ENCODE results near the gene CCDC136. TPM values are rescaled to one million over a fixed set of nuclear protein-coding genes. Genes with fewer than 3 reads are reported as not detected.

CCDC136 gene
- total RNA-seq, 1 donor from 2014 or later = 25.3 TPM

DNA sequence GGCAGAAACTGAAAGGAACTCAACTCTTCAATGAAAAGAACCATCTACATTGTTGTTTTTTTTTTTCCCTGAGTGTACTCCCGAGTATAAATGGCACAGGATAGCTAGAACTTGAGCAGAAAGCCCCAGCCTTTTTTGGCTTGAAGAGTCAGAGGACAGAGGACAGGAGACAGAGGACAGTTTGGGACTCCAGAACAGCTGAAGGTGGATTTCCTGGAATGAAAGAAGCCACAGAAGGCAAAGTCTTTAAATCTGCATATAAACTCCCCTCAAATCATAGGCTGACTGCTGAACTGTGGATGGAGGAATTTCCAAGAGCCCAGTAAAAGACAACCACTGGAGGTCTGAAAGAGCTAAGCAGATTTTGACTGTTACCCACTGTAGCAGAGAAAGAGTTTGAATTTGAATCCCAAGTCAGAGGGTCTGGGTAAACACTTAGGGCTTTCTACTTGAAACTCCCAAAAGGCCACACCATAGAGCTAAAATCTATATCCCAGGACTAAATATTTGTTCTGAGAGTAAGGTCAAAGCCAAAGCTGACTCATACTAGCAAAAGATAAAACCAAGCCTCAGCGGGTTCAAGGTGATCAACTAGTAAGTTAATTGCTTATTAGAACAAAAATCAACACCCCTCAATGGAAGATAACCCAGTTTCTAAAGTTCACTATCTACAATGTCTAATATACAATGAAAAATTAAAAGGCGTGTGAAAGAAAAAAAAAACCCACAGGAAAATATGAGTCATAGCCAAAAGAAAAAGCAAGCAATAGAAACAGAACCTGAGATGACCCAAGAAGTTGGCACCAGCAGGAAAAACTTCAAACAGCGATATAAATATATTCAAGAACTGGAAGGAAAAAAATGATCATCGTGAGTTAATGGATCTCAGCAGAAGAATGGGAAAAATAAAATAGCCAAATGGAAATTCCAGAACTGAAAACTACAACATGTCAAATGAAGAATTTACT lies 14.3 kb upstream of the CCDC136 start:
- no peak for DNase-seq (ENCODE audit: low spot score)

DNA sequence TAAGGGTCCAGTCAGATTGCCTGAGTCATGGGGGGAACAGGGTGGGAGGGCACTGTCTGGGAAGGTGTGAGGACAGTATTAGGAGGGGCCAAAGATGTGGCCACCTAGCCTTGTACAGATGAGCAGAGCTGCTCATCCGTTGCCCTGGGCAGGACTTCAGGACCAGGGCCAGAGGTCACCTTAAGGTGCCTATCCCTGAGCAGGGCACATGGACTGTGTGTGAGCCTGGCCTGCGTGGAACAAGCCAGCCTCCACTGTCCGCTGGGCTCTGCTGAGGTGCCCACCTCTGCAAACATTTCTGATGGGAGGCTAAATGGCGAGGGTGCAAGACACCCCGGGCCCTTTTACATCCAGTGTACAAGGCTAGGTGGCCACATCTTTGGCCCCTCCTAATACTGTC lies 12.8 kb upstream of the CCDC136 start:
- DNase-seq (ENCODE audit: low spot score) = no peak

DNA sequence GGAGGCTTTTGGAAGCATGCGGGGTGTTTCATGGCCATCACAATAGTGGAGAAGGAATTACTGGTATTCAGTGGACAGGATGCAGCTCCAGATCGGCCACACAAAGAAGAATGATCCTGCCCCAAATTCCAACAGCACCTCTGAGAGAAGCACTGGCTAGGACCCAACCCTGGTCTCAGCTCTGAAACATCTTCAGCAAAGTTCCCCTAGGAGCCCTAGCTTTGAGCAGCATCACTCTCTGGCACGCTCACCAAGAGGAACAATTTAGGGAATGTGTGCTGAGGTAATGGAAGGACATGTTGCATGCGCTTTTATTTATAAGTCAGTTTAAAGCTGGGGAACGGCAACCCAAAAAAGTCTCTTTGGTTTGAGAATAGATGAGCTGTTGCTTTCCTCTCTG lies 10.6 kb upstream of the CCDC136 start:
- peak; percentile 54 for DNase-seq (ENCODE audit: low spot score)

DNA sequence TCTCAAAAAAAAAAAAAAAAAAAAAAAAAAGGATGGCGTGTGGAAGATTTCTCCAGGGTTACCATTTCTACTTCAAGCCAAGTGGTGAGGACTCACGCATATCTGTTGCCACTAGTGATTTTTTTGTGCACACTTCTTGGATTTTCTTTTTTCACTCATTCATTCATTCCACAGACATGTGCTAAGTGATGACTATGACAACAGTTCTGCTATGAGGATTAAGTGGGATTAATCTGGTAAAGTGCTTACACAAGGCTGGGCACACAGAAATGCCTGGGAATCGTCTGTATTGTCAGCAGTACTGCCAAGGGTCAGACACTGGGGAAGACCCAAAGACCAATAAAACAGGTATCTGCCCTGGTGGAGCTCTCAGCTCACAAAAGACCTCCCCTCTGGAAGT lies 9.9 kb upstream of the CCDC136 start:
- no peak for DNase-seq (ENCODE audit: low spot score)

- peak; percentile 77 for DNase-seq (ENCODE audit: low spot score)
Measured at GRCh38 chr7:128783143-128783861, 8.5 kb upstream of the CCDC136 start.

DNA sequence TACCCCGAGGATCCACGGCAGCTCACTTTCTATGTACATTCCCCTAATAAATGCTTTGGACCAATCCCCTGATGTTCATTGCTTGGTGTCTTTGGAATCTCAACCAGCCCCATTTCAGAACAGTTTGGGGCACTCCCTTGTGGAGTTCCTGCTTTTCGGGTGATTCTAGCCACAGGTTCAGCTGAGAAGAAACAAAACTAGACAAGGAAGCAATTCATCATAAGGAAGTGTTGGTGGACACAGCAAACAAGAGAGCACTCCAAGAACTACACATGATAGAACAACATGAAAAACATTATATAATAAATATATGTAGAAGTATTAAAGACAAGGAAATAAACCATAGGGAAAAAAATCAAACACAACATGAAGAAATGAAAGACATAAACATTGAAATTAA lies 6.0 kb upstream of the CCDC136 start:
- DNase-seq (ENCODE audit: low spot score) = no peak

GRCh38 chr7:128788446-128789412 lies 3.0 kb upstream of the CCDC136 start:
- DNase-seq (ENCODE audit: low spot score) = no peak

DNA sequence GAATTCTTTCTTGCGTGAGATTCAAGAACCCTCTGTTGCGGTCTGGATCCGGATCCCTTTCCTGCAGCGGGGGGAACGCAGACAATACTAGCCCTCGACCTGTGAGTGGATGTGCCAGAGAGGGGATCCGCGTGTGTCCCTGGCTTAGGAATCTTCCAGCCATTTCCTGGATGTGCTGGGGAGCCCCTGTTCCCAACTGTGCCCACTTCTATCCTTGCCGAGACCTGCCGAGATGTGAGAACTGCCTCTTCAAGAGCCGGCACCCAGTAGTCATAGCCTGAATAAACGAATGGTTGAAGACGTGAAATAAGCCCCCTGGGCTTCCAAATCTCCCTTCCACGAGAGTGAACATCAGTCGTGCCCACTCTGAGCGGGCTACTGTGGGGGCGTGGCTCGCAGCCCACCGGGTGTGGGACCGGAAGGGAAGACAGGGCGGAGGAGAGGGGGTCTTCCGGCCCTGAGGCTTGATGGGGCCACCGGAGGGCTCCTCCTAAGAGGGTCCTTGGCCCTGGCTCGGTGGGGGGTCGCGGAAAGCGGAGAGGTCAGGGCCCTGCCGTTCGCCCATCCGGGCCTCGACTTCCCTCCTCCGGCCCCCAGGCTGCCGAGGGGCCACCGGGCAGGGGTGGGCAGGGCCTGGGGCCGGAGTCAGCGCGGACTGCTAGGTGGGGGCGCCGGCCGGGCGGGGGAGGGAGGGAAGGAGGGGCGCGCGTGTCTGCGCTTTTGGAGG lies 1.3 kb upstream of the CCDC136 start:
- no peak for DNase-seq (ENCODE audit: low spot score)

DNA sequence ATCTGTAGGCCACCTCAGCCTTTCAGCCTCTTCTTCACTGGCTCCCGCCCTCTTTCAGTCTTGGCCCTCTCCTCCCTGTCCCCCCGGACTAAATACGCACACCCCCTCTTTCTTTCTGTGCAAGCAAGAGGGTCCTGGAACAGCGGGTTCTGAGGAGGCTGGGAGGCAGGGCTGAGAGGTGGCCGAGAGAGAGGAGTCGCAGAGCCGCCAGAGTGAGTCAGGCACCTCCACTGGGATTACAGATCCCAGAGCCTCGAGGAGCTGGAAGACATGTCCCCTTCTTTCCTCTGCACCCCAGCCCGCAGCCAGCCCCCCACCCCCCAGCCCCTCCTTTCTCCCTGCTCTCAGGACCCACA lies 182 bp downstream of the CCDC136 start:
- no peak for DNase-seq (ENCODE audit: low spot score)

DNA sequence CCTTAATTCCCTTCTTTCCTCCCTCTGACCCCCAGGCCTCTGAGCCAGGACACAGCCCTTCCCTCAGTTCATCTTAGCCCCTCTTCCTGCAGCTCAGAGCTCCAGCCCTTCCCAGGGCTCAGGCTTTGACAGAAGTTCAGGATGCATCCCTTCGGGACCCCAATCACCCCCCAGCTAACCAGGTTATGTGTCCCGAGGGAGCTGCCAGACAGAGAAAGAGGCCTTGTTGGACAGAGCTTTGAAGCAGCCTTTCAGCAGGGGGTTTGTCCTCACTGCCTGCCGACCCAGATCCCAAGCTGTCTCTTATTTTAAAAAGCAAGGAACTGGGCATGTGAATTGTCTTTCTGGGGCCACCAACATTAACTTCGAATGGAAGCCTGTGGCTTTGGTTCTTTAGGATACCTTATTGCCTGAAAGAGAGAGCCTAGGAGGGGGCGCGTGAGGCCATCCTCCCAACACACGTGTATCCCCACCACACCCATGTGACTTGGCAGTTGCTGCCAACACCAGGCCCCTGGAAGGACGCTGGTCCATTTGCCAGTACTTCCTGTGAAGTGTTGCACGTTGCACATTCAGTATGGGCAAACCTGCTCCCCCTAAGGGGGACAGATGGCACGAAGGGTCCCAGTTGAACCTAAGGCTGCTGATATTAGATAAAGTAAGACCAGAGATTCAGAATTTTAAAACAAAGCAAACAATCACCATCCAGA lies 858 bp downstream of the CCDC136 start:
- no peak for DNase-seq (ENCODE audit: low spot score)

- no peak for DNase-seq (ENCODE audit: low spot score)
Measured at GRCh38 chr7:128793181-128793547, 1.4 kb downstream of the CCDC136 start.

DNA sequence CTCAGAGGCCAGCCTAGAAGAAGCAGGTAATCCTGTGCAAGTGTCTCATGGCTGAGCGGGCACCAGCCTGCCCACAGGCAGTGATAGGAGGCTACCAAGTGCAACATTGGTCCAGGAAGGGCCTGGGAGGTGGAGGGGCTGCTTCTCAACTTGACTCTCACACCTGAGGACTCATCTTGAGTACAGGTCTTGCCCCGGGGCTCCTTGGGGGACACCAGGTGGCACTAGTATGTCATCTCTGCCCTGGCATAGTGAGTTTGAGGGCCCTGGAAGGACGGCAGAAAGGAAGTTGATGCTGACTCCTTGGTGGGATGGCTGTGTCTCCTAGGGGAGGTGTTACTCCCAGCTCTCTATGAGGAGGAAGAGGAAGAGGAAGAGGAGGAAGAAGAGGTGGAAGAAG lies 2.3 kb downstream of the CCDC136 start:
- DNase-seq (ENCODE audit: low spot score) = no peak

DNA sequence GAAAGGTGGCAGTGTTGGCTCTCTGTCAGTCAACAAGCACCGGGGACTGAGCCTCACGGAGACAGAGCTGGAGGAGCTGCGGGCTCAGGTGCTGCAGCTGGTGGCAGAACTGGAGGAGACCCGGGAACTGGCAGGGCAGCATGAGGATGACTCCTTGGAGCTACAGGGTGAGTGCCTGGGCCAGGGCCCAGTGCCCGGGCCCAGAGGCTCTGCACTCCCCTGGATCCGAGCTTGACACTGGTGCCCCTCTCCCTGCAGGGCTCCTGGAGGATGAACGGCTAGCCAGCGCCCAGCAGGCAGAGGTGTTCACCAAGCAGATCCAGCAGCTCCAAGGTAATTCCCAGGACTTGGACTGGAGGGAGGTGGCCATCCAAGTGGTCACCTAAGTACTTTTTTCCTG lies 2.7 kb downstream of the CCDC136 start:
- no peak for DNase-seq (ENCODE audit: low spot score)

GRCh38 chr7:128795129-128795528 lies 3.4 kb downstream of the CCDC136 start:
- no peak for DNase-seq (ENCODE audit: low spot score)

DNA sequence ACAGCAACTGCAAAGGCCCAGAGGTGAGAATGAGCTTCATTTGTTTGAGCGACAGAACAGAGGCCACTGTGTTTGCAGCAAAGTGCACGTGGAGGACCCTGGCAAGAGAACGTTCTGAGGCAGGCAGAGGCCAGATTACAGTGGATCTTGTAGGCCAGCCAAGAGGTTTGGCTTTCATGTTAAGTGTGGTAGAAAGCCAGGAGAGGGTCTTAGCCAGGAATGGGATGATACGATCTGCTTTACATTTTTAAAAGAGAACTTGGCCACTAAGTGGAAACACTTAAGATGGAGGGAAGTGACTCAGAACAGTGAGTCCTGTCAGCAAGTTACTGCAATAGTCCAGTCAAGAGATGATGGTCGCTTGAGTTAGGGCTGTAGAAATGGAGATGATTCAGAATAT lies 4.6 kb downstream of the CCDC136 start:
- DNase-seq (ENCODE audit: low spot score) = no peak

DNA sequence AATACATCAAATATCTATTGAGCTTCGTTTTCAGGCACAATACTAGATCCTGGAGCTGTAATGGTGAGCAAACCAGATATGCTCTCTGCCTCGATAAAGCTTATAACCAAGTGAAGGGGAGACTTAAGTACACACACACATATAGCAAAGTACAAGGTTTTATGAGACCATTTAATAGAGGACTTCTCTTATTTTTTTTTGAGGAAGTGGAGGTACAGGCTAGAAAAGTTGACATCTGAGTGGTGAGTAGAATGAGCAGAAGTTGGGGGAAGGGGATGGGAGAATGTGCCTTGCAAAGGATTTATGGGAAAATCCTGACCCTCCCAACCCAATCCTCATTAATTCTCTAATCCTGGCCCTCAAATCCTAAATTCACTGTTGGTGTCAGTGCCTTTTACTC lies 7.7 kb downstream of the CCDC136 start:
- no peak for DNase-seq (ENCODE audit: low spot score)

DNA sequence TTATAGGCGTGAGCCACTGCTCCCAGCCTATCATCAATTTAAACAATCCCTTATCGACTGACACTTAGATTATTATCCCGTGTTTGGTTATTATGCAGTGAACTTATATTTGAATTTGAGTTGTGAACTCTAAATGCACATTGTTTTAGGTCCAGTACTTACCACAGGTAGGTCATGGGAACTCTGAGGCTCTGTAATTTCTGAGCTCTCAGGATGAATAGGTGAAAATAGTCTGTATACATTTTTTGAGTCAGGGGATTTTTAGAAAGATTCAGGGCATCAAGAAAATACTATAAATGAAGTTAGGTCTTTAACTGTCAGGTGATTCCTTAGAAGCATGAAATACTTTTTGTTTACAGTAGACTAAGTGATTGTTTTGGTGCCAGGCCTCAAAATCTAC lies 8.8 kb downstream of the CCDC136 start:
- no peak for DNase-seq (ENCODE audit: low spot score)

DNA sequence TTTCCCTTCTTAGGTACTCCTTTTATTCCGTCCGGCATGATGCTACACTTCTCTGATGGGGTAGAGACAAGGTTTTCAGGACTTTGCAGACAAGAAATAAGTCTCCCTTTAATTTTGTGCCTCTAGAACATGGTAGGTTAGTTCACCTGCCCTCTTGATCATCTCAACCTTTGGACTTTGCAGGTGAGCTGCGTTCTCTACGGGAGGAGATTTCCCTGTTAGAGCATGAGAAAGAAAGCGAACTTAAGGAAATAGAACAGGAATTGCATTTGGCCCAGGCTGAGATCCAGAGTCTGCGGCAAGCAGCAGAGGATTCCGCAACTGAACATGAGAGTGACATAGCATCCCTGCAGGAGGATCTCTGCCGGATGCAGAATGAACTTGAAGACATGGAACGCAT lies 9.2 kb downstream of the CCDC136 start:
- DNase-seq (ENCODE audit: low spot score) = no peak

DNA sequence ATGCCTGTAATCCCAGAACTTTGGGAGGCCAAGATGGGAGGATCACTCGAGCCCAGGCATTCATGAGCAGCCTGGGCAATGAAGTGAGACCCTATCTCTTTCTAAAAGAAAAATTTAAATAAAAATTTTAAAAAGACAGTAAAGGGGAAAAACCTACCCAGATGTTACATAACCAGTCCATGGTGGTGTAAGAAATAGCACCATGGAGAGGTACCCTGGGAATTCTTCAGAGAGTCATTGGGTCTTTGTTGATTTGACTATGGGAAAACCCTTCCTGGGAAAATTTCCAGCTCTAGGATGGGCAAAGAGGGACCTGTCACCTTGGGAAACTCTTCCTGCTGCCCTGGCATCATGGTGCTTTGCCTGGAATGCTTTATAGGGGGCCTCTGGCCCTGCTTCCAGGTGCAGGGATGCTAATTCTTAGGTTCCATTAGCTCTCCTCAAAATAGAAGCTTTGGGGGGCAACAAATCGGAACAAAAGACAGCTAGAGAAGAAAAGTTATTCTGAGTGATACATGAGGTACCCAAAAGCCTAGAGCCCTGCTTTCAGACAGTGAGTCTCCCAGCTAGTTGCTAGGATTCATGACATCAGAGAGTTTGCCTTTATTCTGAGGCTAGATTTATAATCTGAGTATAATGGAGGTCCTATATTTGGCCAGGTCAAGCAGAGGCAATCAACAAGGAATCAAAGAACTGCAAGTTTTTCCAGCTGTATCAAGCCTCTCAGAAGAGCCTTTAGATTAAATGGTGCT lies 10.1 kb downstream of the CCDC136 start:
- DNase-seq (ENCODE audit: low spot score) = no peak

GRCh38 chr7:128804484-128804883 lies 12.7 kb downstream of the CCDC136 start:
- no peak for DNase-seq (ENCODE audit: low spot score)
